A549 (cell line): Measurements from ENCODE around the gene ZNF557. TPM values are rescaled to one million over a fixed set of nuclear protein-coding genes. Genes with fewer than 3 reads are reported as not detected.

ENCODE experiments used
- ATAC-seq, 2 experiments: fragments of 200-7000 bp in 1 of 2; fragments of >200 bp in 1 of 2; cut with Nextera tagmentation in 1 of 2; cut with Tn5 transposase in 1 of 2; 3 replicates each; pipeline versions ENCODE4 v1.8.0 to v1.9.1; 2018 to 2020; ENCODE audit warnings: mild to moderate bottlenecking in 1 of 2, moderate library complexity in 1 of 2
- CTCF ChIA-PET: fragments of 300-600 bp; sonication (Branson Sonifier 250); formaldehyde crosslinking; extraction: SDS; loops from one replicate; lab custom pipeline; 2021; ENCODE audit warnings: antibody characterized with exemption, inconsistent platforms; lab: Yijun Ruan, JAX
- POLR2A ChIA-PET: fragments of 350-600 bp; formaldehyde crosslinking; extraction: SDS; loops from one replicate; lab custom pipeline; 2021; ENCODE audit warnings: antibody characterized with exemption, inconsistent platforms; lab: Yijun Ruan, JAX
- DNase-seq, 2 experiments: peaks; one replicate each; pipeline versions ENCODE4 v3.0.0 to v3.0.0-alpha.2; 2011 to 2016; ENCODE audit warnings: low read depth in 1 of 2, low spot score in 1 of 2
- FAIRE-seq: peaks from 2 replicates; lab custom pipeline; 2011; peaks lifted over from hg19 to GRCh38; lab: Jason Lieb, UNC
- H3K27ac ChIP-seq, 2 experiments: fragments of >200 bp; sonication (Bioruptor Twin); formaldehyde crosslinking; 3 replicates each; pipeline ENCODE4 v1.5.1; 2016 to 2017
- H3K4me1 ChIP-seq: fragments of >200 bp; sonication (Bioruptor Twin); formaldehyde crosslinking; 3 replicates; pipeline ENCODE4 v1.6.1; 2016
- H3K4me2 ChIP-seq: fragments of >200 bp; sonication (Bioruptor Twin); formaldehyde crosslinking; 3 replicates; pipeline ENCODE4 v1.6.1; 2016
- H3K4me3 ChIP-seq: fragments of >200 bp; sonication (Bioruptor Twin); formaldehyde crosslinking; 3 replicates; pipeline ENCODE4 v1.5.1; 2016
- H3K9me3 ChIP-seq: fragments of >200 bp; sonication (Bioruptor Twin); formaldehyde crosslinking; 3 replicates; pipeline ENCODE4 v1.6.1; 2016
- BCL3 ChIP-seq: fragments of >200 bp; sonication (Bioruptor Twin); formaldehyde crosslinking; IDR thresholded peaks from 3 replicates; pipeline ENCODE4 v1.6.1; 2016
- CBX2 ChIP-seq: fragments of 200-600 bp; sonication (generic); IDR thresholded peaks from 2 replicates; pipeline ENCODE4 v1.6.1; 2016; ENCODE audit warnings: low read depth, mild to moderate bottlenecking, borderline replicate concordance
- CBX8 ChIP-seq: fragments of 200-600 bp; sonication (generic); IDR thresholded peaks from 2 replicates; pipeline ENCODE4 v1.6.1; 2016
- CHD2 ChIP-seq: fragments of 150-350 bp; IDR thresholded peaks from 2 replicates; pipeline ENCODE4 v1.6.1; 2014; ENCODE audit warnings: low read length; ENCODE audit not compliant: partially characterized antibody
- EHMT2 ChIP-seq: fragments of 200-600 bp; sonication (generic); IDR thresholded peaks from 2 replicates; pipeline ENCODE4 v1.6.1; 2016; ENCODE audit warnings: antibody characterized with exemption, low read depth, mild to moderate bottlenecking, moderate library complexity
- ESRRA ChIP-seq: fragments of 150-350 bp; IDR thresholded peaks from 2 replicates; pipeline ENCODE4 v1.6.1; 2014; ENCODE audit warnings: mild to moderate bottlenecking, low read length, borderline replicate concordance
- HOXB13 ChIP-seq: fragments of 250-450 bp; sonication (Bioruptor Pico); IDR thresholded peaks from 2 replicates; pipeline ENCODE4 v1.5.0; 2020; ENCODE audit warnings: low read depth, mild to moderate bottlenecking, moderate library complexity
- HOXB5 ChIP-seq: fragments of 250-450 bp; sonication (Bioruptor Pico); IDR thresholded peaks from 2 replicates; pipeline ENCODE4 v1.5.0; 2020; ENCODE audit warnings: mild to moderate bottlenecking, moderate library complexity
- MAX ChIP-seq: IDR thresholded peaks from 2 replicates; pipeline ENCODE4 v1.6.1; 2012
- MAZ ChIP-seq: fragments of 150-350 bp; IDR thresholded peaks from 2 replicates; pipeline ENCODE4 v1.6.1; 2014; ENCODE audit warnings: antibody characterized with exemption, low read depth, low read length, borderline replicate concordance
- MYC ChIP-seq: IDR thresholded peaks from 2 replicates; pipeline ENCODE4 v1.6.1; 2012; ENCODE audit warnings: mild to moderate bottlenecking, inconsistent platforms, low read length, improper control_type of control experiment, borderline replicate concordance
- NR3C1 ChIP-seq: fragments of >200 bp; sonication (Bioruptor Twin); formaldehyde crosslinking; IDR thresholded peaks from 3 replicates; pipeline ENCODE4 v1.6.1; 2017
- PHF8 ChIP-seq: fragments of 200-600 bp; sonication (generic); IDR thresholded peaks from 2 replicates; pipeline ENCODE4 v1.6.1; 2016; ENCODE audit warnings: low read depth, mild to moderate bottlenecking, antibody characterized with exemption, moderate library complexity, borderline replicate concordance
- POLR2A ChIP-seq: IDR thresholded peaks from 2 replicates; pipeline ENCODE4 v1.6.1; 2012; ENCODE audit warnings: mild to moderate bottlenecking, low read length
- POLR2AphosphoS2 ChIP-seq: conservative IDR thresholded peaks from 2 replicates; pipeline ENCODE4 v1.6.1; 2012; ENCODE audit warnings: low read length, improper control_type of control experiment, inconsistent platforms
- TFCP2L1 ChIP-seq: fragments of 250-450 bp; sonication (Bioruptor Pico); IDR thresholded peaks from 2 replicates; pipeline ENCODE4 v1.5.0; 2021; ENCODE audit warnings: mild to moderate bottlenecking
- TP53 ChIP-seq: fragments of 250-450 bp; sonication (Bioruptor Pico); IDR thresholded peaks from 2 replicates; pipeline ENCODE4 v1.5.0; 2021; ENCODE audit warnings: mild to moderate bottlenecking, moderate library complexity
- ZC3H11A ChIP-seq: fragments of 450-650 bp; IDR thresholded peaks from 2 replicates; pipeline ENCODE4 v1.6.1; 2014; ENCODE audit warnings: antibody characterized with exemption, mild to moderate bottlenecking
- ZFP36 ChIP-seq: fragments of 450-650 bp; IDR thresholded peaks from 2 replicates; pipeline ENCODE4 v1.6.1; 2014; ENCODE audit warnings: borderline replicate concordance; ENCODE audit not compliant: partially characterized antibody
- WGBS: methylation state at CpG from one replicate; pipeline ENCODE4 v1.1.6; 2017; ENCODE audit errors: missing lambda C conversion rate; 5-methylcytosine and 5-hydroxymethylcytosine counted together
- polyA plus RNA-seq, 4 experiments: library from polyadenylated mRNA; depleted of rRNA in 3 of 4; stranded (reverse); fragments of >200 nt; fragmentation: RNase III in 1 of 4; extraction: RNeasy Plus Mini Kit Qiagen cat#74134 plus additional on column Dnase treatment in 1 of 4; gene quantifications; 2 replicates in 3 of 4; 3 replicates in 1 of 4; pipeline ENCODE4 v1.2.3, GENCODE V29; 2011 to 2017
- TF ChIP-seq, protein P1 (sequence below): fragments of 250-450 bp; sonication (Bioruptor Pico); IDR thresholded peaks from 2 replicates; pipeline ENCODE4 v1.5.0; 2020; ENCODE audit warnings: low read depth, mild to moderate bottlenecking, moderate library complexity
- TF ChIP-seq, protein P2 (sequence below): fragments of 200-600 bp; sonication (generic); IDR thresholded peaks from 2 replicates; pipeline ENCODE4 v1.6.1; 2016; ENCODE audit warnings: antibody characterized with exemption, mild to moderate bottlenecking, moderate library complexity
- TF ChIP-seq, protein P3 (sequence below): fragments of 450-650 bp; IDR thresholded peaks from 2 replicates; pipeline ENCODE4 v1.6.1; 2014; ENCODE audit warnings: antibody characterized with exemption

The ZNF557 gene
- polyA plus RNA-seq, 2 of the 4 experiments (the other 2 are of a cell fraction): 2.3 to 4.2 TPM

DNA sequence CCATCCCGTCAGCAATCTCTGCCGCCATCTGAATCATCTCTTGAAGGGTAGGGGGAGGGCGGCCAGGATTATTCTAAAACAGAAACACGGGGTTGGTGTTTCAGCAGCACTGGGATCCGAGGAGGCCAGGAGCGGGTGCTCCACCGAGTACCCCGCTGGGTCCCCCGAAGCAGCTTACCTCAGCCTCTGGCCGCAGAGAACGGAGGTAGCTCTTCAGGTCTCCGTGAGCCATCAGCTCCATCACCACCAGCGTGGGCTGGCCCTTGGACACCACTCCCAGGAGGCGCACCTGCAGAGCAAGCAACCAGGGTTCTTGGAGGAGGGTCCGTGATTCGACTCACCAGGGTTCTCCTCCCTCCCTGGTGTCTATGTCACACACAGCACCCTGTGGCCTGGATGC, 53.2 kb downstream of the ZNF557 start:
- Histone ChIP-seq H3K4me3 (no peak overlapping the region), H3K9me3 (peaks cover 7% of the 10 kb centered on the region; the same call in 1 of the 3 replicates)
- no peak for ATAC-seq
- POLR2A ChIA-PET: no interaction called here
- WGBS: 97% methylated on average over 16 of the region's 16 CpGs
- no peak for TF ChIP-seq MAZ
- no peak for TF ChIP-seq POLR2A
- no peak for TF ChIP-seq ZFP36
- TF ChIP-seq TFCP2L1 (CRISPR knock-in tag): no peak
- no peak for TF ChIP-seq TP53 (CRISPR knock-in tag)
- TF ChIP-seq ESRRA: no peak
- TF ChIP-seq, all 56 proteins: peak for 0
- Histone ChIP-seq H3K27ac (no peak overlapping the region), H3K4me1 (no peaks in the 10 kb centered on the region), H3K4me2 (no peak overlapping the region)
- CTCF ChIA-PET: no interaction called here
- DNase-seq (no peak), FAIRE-seq (no peak)

DNA sequence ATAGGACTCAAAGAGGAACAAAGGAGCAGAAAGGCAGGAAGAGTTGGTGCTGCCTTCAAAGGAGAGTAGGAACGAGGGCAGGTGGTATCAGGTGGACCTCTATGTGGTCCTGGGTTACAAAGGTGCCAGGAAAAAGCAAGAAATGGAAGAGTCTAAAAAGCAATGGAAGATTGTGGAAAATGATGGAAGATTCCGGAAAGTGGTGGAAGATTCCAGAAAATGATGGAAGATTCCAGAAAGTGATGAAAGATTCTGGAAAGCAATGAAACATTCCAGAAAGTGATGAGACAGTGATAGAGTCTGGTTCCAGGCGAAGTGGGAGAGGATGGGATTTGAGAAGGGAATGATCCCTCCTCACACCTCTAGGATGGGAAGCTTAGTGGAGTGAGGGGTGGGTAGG, 55.3 kb downstream of the ZNF557 start:
- ATAC-seq: no peak
- CTCF ChIA-PET: no interaction called here

GRCh38 chr19:7125221-7125620, 55.7 kb downstream of the ZNF557 start:
- no peak overlapping the region for H3K4me3 ChIP-seq
- no peak overlapping the region for H3K27ac ChIP-seq
- peaks cover 7% of the 10 kb centered on the region; the same call in 1 of the 3 replicates for H3K9me3 ChIP-seq
- no peak for DNase-seq
- 90% methylated on average over 15 of the region's 16 CpGs for WGBS
- ATAC-seq: no peak
- FAIRE-seq: no peak
- ChIA-PET CTCF (no interaction called here), POLR2A (no interaction called here)
- no peak for TF ChIP-seq CBX8
- no peak for TF ChIP-seq ZFP36
- TF ChIP-seq ZC3H11A: no peak
- no peak for TF ChIP-seq MAX
- TF ChIP-seq BCL3: no peak
- TF ChIP-seq NR3C1: no peak
- TF ChIP-seq POLR2AphosphoS2: no peak
- TF ChIP-seq CBX2: no peak
- no peak for TF ChIP-seq PHF8
- no peak for TF ChIP-seq POLR2A
- no peak for TF ChIP-seq EHMT2
- TF ChIP-seq CHD2: no peak
- TF ChIP-seq, protein P1, sequence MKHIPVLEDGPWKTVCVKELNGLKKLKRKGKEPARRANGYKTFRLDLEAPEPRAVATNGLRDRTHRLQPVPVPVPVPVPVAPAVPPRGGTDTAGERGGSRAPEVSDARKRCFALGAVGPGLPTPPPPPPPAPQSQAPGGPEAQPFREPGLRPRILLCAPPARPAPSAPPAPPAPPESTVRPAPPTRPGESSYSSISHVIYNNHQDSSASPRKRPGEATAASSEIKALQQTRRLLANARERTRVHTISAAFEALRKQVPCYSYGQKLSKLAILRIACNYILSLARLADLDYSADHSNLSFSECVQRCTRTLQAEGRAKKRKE (CRISPR knock-in tag): no peak
- no peak for TF ChIP-seq HOXB13 (CRISPR knock-in tag)
- TF ChIP-seq, protein P2, sequence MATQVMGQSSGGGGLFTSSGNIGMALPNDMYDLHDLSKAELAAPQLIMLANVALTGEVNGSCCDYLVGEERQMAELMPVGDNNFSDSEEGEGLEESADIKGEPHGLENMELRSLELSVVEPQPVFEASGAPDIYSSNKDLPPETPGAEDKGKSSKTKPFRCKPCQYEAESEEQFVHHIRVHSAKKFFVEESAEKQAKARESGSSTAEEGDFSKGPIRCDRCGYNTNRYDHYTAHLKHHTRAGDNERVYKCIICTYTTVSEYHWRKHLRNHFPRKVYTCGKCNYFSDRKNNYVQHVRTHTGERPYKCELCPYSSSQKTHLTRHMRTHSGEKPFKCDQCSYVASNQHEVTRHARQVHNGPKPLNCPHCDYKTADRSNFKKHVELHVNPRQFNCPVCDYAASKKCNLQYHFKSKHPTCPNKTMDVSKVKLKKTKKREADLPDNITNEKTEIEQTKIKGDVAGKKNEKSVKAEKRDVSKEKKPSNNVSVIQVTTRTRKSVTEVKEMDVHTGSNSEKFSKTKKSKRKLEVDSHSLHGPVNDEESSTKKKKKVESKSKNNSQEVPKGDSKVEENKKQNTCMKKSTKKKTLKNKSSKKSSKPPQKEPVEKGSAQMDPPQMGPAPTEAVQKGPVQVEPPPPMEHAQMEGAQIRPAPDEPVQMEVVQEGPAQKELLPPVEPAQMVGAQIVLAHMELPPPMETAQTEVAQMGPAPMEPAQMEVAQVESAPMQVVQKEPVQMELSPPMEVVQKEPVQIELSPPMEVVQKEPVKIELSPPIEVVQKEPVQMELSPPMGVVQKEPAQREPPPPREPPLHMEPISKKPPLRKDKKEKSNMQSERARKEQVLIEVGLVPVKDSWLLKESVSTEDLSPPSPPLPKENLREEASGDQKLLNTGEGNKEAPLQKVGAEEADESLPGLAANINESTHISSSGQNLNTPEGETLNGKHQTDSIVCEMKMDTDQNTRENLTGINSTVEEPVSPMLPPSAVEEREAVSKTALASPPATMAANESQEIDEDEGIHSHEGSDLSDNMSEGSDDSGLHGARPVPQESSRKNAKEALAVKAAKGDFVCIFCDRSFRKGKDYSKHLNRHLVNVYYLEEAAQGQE: no peak
- TF ChIP-seq, protein P3, sequence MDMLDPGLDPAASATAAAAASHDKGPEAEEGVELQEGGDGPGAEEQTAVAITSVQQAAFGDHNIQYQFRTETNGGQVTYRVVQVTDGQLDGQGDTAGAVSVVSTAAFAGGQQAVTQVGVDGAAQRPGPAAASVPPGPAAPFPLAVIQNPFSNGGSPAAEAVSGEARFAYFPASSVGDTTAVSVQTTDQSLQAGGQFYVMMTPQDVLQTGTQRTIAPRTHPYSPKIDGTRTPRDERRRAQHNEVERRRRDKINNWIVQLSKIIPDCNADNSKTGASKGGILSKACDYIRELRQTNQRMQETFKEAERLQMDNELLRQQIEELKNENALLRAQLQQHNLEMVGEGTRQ: no peak
- TF ChIP-seq MYC: no peak
- H3K4me2 ChIP-seq: no peak overlapping the region
- no peaks in the 10 kb centered on the region for H3K4me1 ChIP-seq

More for the DNA sequence above, 55.3 kb downstream of the ZNF557 start:
- Histone ChIP-seq H3K9me3 (peaks cover 7% of the 10 kb centered on the region; the same call in 1 of the 3 replicates), H3K4me2 (no peak overlapping the region), H3K4me3 (no peak overlapping the region), H3K4me1 (no peaks in the 10 kb centered on the region), H3K27ac (no peak overlapping the region)
- TF ChIP-seq, protein P1 (CRISPR knock-in tag): no peak
- TF ChIP-seq CBX2 (no peak), HOXB5 (CRISPR knock-in tag) (no peak)
- FAIRE-seq: no peak
- WGBS: 33% methylated on average over 3 of the region's 3 CpGs
- POLR2A ChIA-PET: no interaction called here
- DNase-seq: no peak
